GM23338 (cell line): ENCODE data around the gene ZMYND8. TPM values are rescaled to one million over a fixed set of nuclear protein-coding genes. Genes with fewer than 3 reads are reported as not detected.
A peak's percentile ranks its signal among the peaks of the same experiment; 100 is the strongest.

Experiments used
- ATAC-seq: fragments of 200-7000 bp; cut with Tn5 transposase; 3 replicates; pipeline ENCODE4 v1.9.1; 2020
- DNase-seq: peaks from one replicate; pipeline ENCODE4 v3.0.0-alpha.2; 2015; ENCODE audit warnings: low spot score
- H2AFZ ChIP-seq: fragments of 200-600 bp; sonication (generic); 2 replicates; pipeline ENCODE4 v1.8.0; 2016; ENCODE audit warnings: antibody characterized with exemption, mild to moderate bottlenecking, moderate library complexity
- H3F3A ChIP-seq: fragments of 200-600 bp; sonication (generic); replicated peaks from 2 replicates; pipeline ENCODE4 v1.8.0; 2017; ENCODE audit warnings: antibody characterized with exemption, mixed run types, low read depth
- H3K27ac ChIP-seq: fragments of 200-600 bp; sonication (generic); 2 replicates; pipeline ENCODE4 v1.6.1; 2016; ENCODE audit warnings: low read depth
- H3K27me3 ChIP-seq: fragments of 200-600 bp; sonication (generic); 2 replicates; pipeline ENCODE4 v1.8.0; 2016; ENCODE audit warnings: mild to moderate bottlenecking, mixed run types, moderate library complexity; ENCODE audit not compliant: insufficient read depth
- H3K36me3 ChIP-seq: fragments of 200-600 bp; sonication (generic); 2 replicates; pipeline ENCODE4 v1.8.0; 2016; ENCODE audit warnings: mild to moderate bottlenecking; ENCODE audit not compliant: insufficient read depth
- H3K4me1 ChIP-seq: fragments of 200-600 bp; sonication (generic); 2 replicates; pipeline ENCODE4 v1.8.0; 2016; ENCODE audit warnings: mild to moderate bottlenecking, moderate library complexity; ENCODE audit not compliant: insufficient read depth
- H3K4me2 ChIP-seq: fragments of 200-600 bp; sonication (generic); 2 replicates; pipeline ENCODE4 v1.7.1; 2017; ENCODE audit warnings: mixed run types
- H3K4me3 ChIP-seq: fragments of 200-600 bp; sonication (generic); 2 replicates; pipeline ENCODE4 v1.6.1; 2016; ENCODE audit warnings: mixed run types
- H3K79me2 ChIP-seq: fragments of 200-600 bp; sonication (generic); replicated peaks from 2 replicates; pipeline ENCODE4 v1.8.0; 2017; ENCODE audit warnings: mild to moderate bottlenecking; ENCODE audit not compliant: insufficient read depth
- H3K9me2 ChIP-seq: fragments of 200-600 bp; sonication (generic); 2 replicates; pipeline ENCODE4 v1.8.0; 2017; ENCODE audit not compliant: insufficient read depth
- H4K20me1 ChIP-seq: fragments of 200-600 bp; sonication (generic); replicated peaks from 2 replicates; pipeline ENCODE4 v1.8.0; 2017; ENCODE audit warnings: mild to moderate bottlenecking; ENCODE audit not compliant: insufficient read depth
- H3K27ac Mint-ChIP-seq: 2 replicates; pipeline ENCODE4 v1.8.0; 2020; ENCODE audit warnings: inconsistent platforms, mild to moderate bottlenecking, moderate library complexity, mixed read lengths
- H3K27me3 Mint-ChIP-seq: 3 replicates; pipeline ENCODE4 v1.8.0; 2022; ENCODE audit warnings: low read depth, mild to moderate bottlenecking, moderate library complexity, mixed read lengths, inconsistent platforms; ENCODE audit not compliant: insufficient read depth, poor library complexity
- H3K36me3 Mint-ChIP-seq: 3 replicates; pipeline ENCODE4 v1.8.0; 2021; ENCODE audit warnings: low read depth, mild to moderate bottlenecking, inconsistent platforms, moderate library complexity, mixed read lengths
- H3K4me1 Mint-ChIP-seq: 3 replicates; pipeline ENCODE4 v1.8.0; 2020; ENCODE audit warnings: mild to moderate bottlenecking, inconsistent platforms, mixed read lengths
- H3K4me3 Mint-ChIP-seq: 3 replicates; pipeline ENCODE4 v1.8.0; 2021; ENCODE audit warnings: moderate library complexity, mild to moderate bottlenecking, inconsistent platforms, mixed read lengths
- H3K9me3 Mint-ChIP-seq: 3 replicates; pipeline ENCODE4 v1.8.0; 2020; ENCODE audit warnings: moderate library complexity, mild to moderate bottlenecking, inconsistent platforms, mixed read lengths
- CREB1 ChIP-seq: fragments of 250-450 bp; sonication (Bioruptor Pico); IDR thresholded peaks from 2 replicates; pipeline ENCODE4 v1.5.0; 2020; ENCODE audit warnings: low read depth, mild to moderate bottlenecking, moderate library complexity
- EZH2 ChIP-seq: fragments of 200-600 bp; sonication (generic); IDR thresholded peaks from one replicate; pipeline ENCODE4 v1.8.0; 2017; ENCODE audit warnings: antibody characterized with exemption, mild to moderate bottlenecking, low read depth; ENCODE audit not compliant: unreplicated experiment
- EZH2phosphoT487 ChIP-seq: fragments of 200-600 bp; sonication (generic); IDR thresholded peaks from one replicate; pipeline ENCODE4 v1.8.1; 2018; ENCODE audit warnings: antibody characterized with exemption; ENCODE audit not compliant: unreplicated experiment
- JUNB ChIP-seq: IDR thresholded peaks from one replicate; pipeline ENCODE4 v1.6.1; 2016; ENCODE audit warnings: antibody characterized with exemption; ENCODE audit not compliant: unreplicated experiment
- NANOG ChIP-seq: IDR thresholded peaks from 2 replicates; pipeline ENCODE4 v1.6.1; 2016; ENCODE audit warnings: antibody characterized with exemption, borderline replicate concordance
- POLR2AphosphoS5 ChIP-seq: IDR thresholded peaks from 2 replicates; pipeline ENCODE4 v1.6.1; 2016; ENCODE audit warnings: antibody characterized with exemption, low read depth
- REST ChIP-seq: IDR thresholded peaks from one replicate; pipeline ENCODE4 v1.6.1; 2018; ENCODE audit warnings: antibody characterized with exemption; ENCODE audit not compliant: unreplicated experiment
- STAT1 ChIP-seq: IDR thresholded peaks from one replicate; pipeline ENCODE4 v1.6.1; 2016; ENCODE audit warnings: antibody characterized with exemption; ENCODE audit not compliant: unreplicated experiment
- ZNF114 ChIP-seq: fragments of 250-450 bp; sonication (Bioruptor Pico); IDR thresholded peaks from 2 replicates; pipeline ENCODE4 v1.5.0; 2020; ENCODE audit warnings: mild to moderate bottlenecking, moderate library complexity
- ZNF331 ChIP-seq: fragments of 250-450 bp; sonication (Bioruptor Pico); IDR thresholded peaks from 2 replicates; pipeline ENCODE4 v1.5.0; 2020; ENCODE audit warnings: low read depth, mild to moderate bottlenecking, moderate library complexity
- ZNF462 ChIP-seq: fragments of 250-450 bp; sonication (Bioruptor Pico); IDR thresholded peaks from 2 replicates; pipeline ENCODE4 v1.5.0; 2020; ENCODE audit warnings: mild to moderate bottlenecking, moderate library complexity
- polyA plus RNA-seq: library from polyadenylated mRNA; unstranded; fragments of >200 nt; fragmentation: Nextera tagmentation; extraction: Ambion mirVana; gene quantifications from 2 replicates; pipeline ENCODE4 v1.2.1, GENCODE V29; 2016
- total RNA-seq: library from RNA; depleted of rRNA; stranded (reverse); fragments of >200 nt; shearing (Covaris generic); gene quantifications from 2 replicates; pipeline ENCODE4 v1.2.3, GENCODE V29; 2014
- TF ChIP-seq, protein P1 (sequence below): IDR thresholded peaks from 2 replicates; pipeline ENCODE4 v1.6.1; 2016; ENCODE audit warnings: antibody characterized with exemption
- TF ChIP-seq, protein P2 (sequence below), 2 experiments: fragments of 200-600 bp in 1 of 2; sonication (generic) in 1 of 2; conservative IDR thresholded peaks; 2 replicates each; pipeline versions ENCODE4 v1.5.1 to v1.6.1; 2016 to 2017; ENCODE audit warnings: antibody characterized with exemption in 2 of 2, low read depth in 2 of 2, mild to moderate bottlenecking in 2 of 2, moderate library complexity in 1 of 2

The ZMYND8 gene
- total and polyA plus RNA-seq, 2 experiments from 2014 or later: 70.9 to 128 TPM

GRCh38 chr20:47257771-47258170, 98.7 kb downstream of the ZMYND8 start:
- Histone ChIP-seq H3K4me3 (no peak overlapping the region), H3K79me2 (peaks cover 87% of the 10 kb centered on the region), H3K4me1 (no peaks in the 10 kb centered on the region), H3K27ac (0 out of 2 replicates have a peak overlapping the region, but pooled peaks have one; percentile 55), H3K27me3 (no peaks in the 10 kb centered on the region), H3K9me2 (no peaks in the 10 kb centered on the region; the same call in 1 of the 2 replicates), H3K36me3 (peaks cover 50% of the 10 kb centered on the region), H4K20me1 (peaks cover 33% of the 10 kb centered on the region), H2AFZ (no peak overlapping the region), H3K4me2 (no peak overlapping the region), H3F3A (peaks cover 32% of the 10 kb centered on the region)
- H3K27me3 Mint-ChIP-seq: peaks cover 8% of the 10 kb centered on the region
- ATAC-seq: no peak
- no peak overlapping the region for H3K4me3 Mint-ChIP-seq
- H3K4me1 Mint-ChIP-seq: peaks cover 20% of the 10 kb centered on the region
- 0 out of 3 replicates have a peak, but pooled peaks cover 3% of the 10 kb centered on the region for H3K9me3 Mint-ChIP-seq
- DNase-seq: no peak
- no peak for TF ChIP-seq JUNB
- TF ChIP-seq, protein P1, sequence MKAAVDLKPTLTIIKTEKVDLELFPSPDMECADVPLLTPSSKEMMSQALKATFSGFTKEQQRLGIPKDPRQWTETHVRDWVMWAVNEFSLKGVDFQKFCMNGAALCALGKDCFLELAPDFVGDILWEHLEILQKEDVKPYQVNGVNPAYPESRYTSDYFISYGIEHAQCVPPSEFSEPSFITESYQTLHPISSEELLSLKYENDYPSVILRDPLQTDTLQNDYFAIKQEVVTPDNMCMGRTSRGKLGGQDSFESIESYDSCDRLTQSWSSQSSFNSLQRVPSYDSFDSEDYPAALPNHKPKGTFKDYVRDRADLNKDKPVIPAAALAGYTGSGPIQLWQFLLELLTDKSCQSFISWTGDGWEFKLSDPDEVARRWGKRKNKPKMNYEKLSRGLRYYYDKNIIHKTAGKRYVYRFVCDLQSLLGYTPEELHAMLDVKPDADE: no peak
- TF ChIP-seq POLR2AphosphoS5: no peak
- TF ChIP-seq EZH2: no peak
- no peak for TF ChIP-seq STAT1
- no peak for TF ChIP-seq REST
- TF ChIP-seq, protein P2, sequence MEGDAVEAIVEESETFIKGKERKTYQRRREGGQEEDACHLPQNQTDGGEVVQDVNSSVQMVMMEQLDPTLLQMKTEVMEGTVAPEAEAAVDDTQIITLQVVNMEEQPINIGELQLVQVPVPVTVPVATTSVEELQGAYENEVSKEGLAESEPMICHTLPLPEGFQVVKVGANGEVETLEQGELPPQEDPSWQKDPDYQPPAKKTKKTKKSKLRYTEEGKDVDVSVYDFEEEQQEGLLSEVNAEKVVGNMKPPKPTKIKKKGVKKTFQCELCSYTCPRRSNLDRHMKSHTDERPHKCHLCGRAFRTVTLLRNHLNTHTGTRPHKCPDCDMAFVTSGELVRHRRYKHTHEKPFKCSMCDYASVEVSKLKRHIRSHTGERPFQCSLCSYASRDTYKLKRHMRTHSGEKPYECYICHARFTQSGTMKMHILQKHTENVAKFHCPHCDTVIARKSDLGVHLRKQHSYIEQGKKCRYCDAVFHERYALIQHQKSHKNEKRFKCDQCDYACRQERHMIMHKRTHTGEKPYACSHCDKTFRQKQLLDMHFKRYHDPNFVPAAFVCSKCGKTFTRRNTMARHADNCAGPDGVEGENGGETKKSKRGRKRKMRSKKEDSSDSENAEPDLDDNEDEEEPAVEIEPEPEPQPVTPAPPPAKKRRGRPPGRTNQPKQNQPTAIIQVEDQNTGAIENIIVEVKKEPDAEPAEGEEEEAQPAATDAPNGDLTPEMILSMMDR (conservative IDR thresholded peaks at IDR 0.05; ENCODE audit: low read depth in 2 of 2): no peak
- no peak for TF ChIP-seq ZNF462 (CRISPR knock-in tag)
- no peak for TF ChIP-seq EZH2phosphoT487
- TF ChIP-seq ZNF331 (CRISPR knock-in tag): no peak
- no peak for TF ChIP-seq NANOG
- TF ChIP-seq CREB1 (CRISPR knock-in tag): no peak
- no peak for TF ChIP-seq ZNF114 (CRISPR knock-in tag)
- H3K27ac Mint-ChIP-seq: peak overlapping the region; percentile 17; the same call in 1 of the 2 replicates
- H3K36me3 Mint-ChIP-seq: peaks cover 81% of the 10 kb centered on the region
